Medulla oblongata (tissue), 1 donor: Measurements from ENCODE around the gene PROX2.

ENCODE experiments used
- DNase-seq: peaks from one replicate; pipeline ENCODE4 v3.0.0-alpha.2; 2015; ENCODE audit errors: extremely low spot score

PROX2 gene

GRCh38 chr14:74909501-74909900 is 33.6 kb upstream of the PROX2 start:
- no peak for DNase-seq

- DNase-seq, result no peak
Measured at GRCh38 chr14:74908861-74909341, 33.0 kb upstream of the PROX2 start.

- DNase-seq, result peak; percentile 18
Measured at GRCh38 chr14:74907744-74908143, 31.8 kb upstream of the PROX2 start.

DNA sequence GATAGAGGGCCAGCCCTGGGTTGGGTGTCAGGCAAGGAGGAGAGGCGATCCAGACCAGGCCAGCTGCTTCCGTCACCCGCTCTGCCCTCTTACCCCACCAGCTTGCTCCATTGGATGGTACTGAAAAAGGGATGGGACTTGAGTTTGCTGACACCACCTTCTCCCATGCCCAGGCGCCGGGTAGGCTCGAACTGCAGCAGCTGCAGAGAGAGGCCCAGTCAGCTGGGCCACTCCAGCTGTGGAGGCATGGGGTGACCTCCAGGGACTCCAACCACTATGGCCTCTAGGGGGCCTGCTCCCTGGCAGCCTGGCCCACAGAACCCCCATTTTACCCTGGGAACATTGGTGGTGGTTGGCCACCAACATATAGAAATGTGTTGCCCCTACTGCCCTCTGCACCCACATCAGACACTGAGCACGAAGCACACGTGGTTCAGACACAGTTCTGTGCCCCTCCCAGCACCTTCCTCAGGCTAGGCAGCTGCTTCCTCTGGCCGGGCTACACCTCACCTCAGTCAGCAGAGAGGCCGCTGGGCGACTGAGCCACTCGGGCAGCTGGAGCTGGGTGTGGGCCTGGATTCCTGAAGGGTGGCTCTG is 31.1 kb upstream of the PROX2 start:
- DNase-seq, result no peak

GRCh38 chr14:74905595-74906142 is 29.7 kb upstream of the PROX2 start:
- peak; percentile 76 for DNase-seq

GRCh38 chr14:74904635-74905503 is 28.9 kb upstream of the PROX2 start:
- DNase-seq, result no peak

DNA sequence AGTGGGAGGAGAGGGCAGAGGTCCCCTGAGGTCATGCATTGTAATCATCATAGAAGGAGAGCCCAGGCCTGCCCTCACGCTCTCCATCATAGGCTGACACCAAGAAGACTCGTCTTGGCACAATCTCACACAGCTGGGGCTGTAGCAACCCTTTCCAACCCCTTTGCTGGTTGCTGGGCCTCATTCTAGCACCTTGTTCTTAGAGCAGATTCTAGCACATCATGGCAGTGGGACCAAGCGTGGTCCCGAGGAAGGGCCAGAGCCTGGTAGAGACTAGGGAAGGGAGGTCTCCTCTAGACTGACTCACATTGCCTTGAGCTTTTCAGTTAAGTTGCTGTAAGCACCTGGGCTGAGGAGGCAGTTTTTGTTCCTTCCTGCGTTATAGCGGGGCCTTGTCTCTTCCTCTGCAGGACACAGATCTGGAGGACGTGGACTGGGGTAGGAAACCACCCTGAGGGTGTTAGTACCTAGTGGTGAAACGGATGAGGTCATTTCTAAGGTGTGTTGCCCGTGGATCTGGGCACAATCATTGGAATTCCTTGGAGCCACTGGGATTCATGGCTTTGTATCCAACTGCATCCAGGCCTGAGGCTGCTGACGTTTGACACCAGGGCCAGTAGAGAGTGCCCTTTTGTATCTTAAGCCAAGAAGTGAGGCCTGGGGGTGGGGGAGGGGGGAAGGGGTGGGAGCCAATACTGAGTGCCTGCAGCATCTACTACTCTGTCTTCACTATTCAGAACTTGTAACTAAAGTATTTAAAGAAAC is 27.2 kb upstream of the PROX2 start:
- peak; percentile 38 for DNase-seq

DNA sequence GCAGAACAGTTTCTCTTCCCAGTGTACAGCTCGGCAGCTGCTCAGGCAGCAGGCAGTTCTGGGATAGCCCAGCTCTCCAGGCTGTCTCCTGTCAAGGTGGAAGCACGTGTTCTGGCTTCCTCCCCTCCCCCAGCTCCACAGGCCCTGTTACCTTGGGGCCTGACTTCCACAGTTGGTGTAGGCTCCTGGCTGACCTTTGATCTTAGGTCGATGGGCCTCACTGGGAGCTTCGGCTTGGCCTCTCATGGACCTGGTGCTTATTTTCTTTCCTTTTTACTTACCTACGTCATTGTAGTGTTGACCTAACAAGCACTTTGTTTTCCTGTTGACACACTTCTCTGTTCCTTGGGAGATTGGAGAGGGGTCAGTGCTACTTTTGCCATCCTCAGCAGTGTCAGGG is 22.7 kb upstream of the PROX2 start:
- DNase-seq, result no peak

DNA sequence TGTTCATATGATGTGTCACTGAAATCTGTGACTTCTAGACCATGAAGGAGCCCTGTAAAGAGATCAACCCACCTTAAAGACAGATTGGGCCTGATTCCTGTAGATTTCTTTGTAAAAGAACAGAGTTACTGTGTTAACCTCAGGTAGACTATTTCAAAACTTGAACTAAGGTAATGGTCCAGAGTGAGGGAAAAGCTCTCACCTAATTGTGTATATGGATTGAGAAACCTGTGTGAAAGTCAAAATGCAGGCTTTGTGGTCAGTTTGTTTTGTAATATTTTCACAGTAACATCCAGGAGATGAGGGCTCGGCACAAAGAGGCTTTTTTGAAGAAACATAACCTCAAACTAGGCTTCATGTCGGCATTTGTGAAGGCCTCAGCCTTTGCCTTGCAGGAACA is 22.1 kb upstream of the PROX2 start:
- DNase-seq, result no peak

- no peak for DNase-seq
Measured at GRCh38 chr14:74897642-74898041, 21.7 kb upstream of the PROX2 start.

GRCh38 chr14:74896400-74896799 is 20.5 kb upstream of the PROX2 start:
- DNase-seq, result no peak

DNA sequence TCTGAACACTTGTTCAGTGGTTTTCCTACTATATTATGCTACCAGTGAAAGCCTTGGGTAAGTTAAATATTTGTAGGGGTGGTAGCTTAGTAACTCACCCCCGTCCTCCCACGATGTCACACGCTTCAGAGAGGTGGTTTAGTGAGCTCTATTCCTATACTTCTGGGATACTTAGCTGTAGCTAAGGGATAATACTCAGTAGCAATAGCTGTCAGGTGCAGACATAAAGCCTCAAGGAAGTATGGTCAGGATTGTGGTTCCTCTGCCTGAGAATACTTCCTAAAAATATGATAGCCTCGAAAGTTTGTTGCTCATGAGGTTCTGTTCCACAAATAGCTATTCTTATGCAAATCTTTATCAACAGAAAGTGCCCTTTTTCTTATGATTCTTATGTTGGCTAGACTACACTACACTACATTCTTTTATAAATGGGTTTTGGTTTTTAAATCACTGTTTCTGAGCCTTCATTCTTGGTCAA is 17.7 kb upstream of the PROX2 start:
- DNase-seq, result peak; percentile 32

GRCh38 chr14:74892745-74893144 is 16.8 kb upstream of the PROX2 start:
- DNase-seq, result peak; percentile 32

- no peak for DNase-seq
Measured at GRCh38 chr14:74891870-74892269, 15.9 kb upstream of the PROX2 start.

DNA sequence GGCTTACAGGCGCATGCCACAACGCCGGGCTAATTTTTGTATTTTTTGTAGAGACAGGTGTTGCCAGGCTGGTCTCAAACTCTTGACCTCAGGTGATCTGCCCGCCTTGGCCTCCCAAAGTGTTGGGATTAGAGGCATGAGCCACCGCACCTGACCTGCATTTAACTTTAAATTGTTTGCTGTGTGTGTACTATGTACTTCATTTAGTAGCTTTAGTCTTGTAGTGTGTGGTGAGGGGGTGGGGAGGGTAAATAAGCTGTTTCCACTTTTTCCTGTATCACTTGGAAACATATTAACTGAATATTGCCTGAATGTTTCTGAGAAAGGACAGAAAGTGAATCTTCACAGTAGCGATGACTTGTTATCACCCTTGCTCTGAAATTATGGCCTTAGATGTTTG is 14.3 kb upstream of the PROX2 start:
- DNase-seq, result no peak

DNA sequence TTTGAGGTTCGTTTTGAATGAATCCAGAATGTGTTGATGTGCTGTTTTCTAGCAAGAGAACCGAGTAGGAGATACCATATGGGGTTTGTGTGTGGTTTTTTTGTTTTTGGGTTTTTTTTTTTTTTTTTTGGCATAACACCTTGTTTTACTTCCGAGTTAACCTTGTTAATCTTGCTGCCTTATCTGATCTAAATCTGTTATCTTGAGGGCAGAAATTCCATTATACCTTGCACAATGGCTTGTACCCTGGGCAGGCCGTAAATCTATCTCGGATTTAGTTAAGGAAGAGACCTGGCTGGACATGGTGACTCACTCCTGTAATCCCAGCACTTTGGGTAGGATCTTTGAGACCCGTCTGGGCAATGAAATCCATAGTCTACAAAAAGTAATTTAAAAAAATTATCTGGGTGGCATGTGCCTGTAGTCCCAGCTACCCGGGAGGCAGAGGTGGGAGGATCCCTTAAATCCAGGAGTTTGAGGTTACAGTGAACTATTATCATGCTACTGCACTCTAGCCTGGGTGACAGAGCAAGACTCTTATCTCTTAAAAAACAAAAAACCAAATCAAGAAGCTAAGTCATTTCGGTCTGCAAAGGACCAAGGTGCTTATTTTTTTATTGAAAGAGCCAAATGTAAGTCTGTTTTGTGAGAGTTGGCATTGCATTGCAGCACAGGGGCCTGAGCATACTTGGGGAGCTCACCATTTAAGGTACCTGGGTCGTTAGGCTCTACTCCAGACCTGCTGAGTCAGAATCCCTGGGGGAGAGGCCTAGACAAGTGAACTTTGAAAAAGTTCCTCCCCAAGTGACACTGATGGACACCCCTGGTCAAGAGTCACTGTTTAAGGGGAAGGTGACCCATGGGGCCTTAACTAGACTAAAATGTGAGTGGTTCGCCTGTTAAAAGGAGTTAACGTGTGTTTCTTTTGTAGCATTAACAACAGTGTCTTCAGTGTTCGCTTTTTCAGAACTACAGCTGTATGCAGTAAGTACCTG is 12.5 kb upstream of the PROX2 start:
- no peak for DNase-seq

DNA sequence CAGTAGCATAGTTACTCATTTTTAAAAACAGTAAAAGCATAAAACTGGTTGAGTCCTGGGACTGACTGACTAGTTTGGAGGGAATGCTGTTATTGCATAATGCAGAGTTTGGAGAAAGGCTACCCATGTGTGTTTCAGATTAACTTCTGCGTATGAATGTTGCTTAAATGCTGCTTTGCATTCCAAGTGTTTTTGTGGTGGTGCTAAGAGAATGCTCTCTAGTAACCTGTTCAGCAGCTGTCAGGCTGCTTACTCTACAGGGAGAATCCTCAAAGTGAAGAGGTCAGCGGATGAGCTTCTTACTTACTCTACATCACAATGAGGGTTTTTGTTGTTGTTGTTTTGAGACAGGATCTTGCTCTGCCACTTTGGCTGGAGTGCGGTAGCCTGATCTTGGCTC is 10.1 kb upstream of the PROX2 start:
- DNase-seq, result no peak

DNA sequence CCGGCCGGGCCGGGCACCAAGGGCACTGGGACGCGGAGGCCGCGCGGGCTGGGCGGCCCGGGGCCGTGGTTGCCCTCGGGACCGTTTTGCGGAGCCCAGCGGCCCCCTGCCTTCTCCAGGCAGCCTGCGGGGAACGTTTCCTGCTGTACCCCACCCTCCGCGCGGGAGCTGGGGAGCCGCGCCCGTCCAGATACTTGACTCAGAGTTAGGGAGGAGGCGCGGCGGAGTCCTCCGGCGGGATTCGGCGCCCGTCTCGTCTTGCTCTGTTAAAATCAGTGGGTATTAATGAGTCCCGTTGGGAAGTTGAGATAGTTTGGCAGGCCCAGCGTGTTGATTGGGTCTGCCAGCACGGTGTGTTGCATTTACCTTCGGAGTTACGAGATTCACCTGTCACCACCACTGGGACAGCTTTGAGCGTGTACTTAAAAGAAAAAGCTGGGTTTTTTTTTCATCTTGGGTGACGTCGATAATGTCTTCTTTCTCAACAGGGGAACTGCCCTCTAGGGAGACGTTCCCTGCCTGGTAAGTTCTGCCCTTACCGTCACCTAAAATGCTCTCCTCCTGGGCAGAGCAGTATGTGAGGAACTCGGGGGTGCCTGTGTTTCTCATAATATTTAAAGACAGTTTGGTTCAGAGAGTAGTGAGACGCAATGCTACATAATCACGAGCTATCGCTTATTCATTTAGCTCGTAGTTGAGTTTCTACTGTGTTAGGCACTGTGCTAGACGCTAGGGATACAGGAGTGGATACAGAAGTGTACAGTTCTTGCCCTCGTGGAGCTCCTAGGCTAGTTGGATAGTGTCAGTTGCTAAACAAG is 6.4 kb upstream of the PROX2 start:
- DNase-seq, result no peak

- peak; percentile 83 for DNase-seq
Measured at GRCh38 chr14:74881431-74882102, 5.6 kb upstream of the PROX2 start, which contains the start of gene DLST. Gene DLST, plus strand, starts transcription at chr14:74881916. Its CDS starts 38 bp downstream, at chr14:74881954.
